Activated CD4-positive, alpha-beta T cell treated with anti-CD3 and anti-CD28 coated beads for 1 hour (primary cell): ENCODE results near the gene SAT2.
"Not testable (repeated sequence)": the region's sequence is repeated elsewhere in the genome, so short reads cannot be mapped to it uniquely, and the experiment has no call there.

Source experiments
- DNase-seq: peaks from one replicate; pipeline ENCODE4 v3.0.0-alpha.2; 2020

Gene SAT2

DNA sequence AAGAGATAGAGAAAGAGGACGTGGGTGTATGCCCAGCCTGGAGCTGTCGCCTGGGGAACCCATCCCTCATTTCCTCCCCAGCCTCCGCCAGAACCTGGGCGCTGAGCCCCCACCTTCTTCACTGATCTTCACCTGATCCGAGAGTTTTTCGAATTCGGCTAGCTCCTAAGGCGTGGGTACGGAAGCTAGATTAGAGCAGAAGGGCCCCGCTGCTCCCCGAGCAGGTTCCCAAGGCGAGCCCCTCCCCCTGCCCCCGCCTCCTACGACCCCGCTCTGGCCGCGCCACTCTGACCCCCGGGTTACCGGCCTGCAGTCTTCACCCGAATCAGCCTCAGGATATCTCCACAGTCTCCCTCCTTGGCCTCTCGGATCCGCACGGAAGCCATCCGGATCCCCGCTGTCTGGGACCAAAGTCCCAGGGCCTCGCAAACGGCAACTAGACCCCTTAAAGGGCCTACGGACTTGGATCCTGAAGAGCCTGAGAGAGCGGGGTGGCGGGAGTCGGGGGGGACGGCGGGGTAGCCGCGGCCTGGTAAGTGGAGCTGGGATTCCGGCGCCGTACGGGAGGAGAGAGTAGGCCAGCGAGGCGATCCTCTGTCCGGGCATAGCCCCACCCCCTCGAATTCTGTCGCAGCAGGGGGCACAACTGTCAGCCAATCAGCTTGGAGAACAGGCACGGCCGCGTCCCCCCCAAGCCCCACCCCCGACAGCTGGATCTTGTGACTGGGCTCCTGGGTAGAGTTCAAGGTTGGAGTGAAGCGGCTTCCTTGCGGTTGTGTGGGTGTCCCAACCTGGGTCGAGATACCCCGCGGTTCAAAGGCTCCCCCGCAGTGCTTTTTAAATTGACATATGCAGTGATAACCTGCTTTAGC is at the start of gene SAT2:
Gene SAT2, minus strand, starts transcription at position 572 of the 872 bp plus-strand sequence. Its CDS starts 186 bp downstream, at position 386.
- peak; percentile 72 for DNase-seq

- DNase-seq, result no peak
Observed at GRCh38 chr17:7676533-7676932, 48.9 kb upstream of the SAT2 start.

GRCh38 chr17:7674934-7675333 is 47.3 kb upstream of the SAT2 start:
- DNase-seq, result no peak

GRCh38 chr17:7673239-7673638 is 45.6 kb upstream of the SAT2 start:
- no peak for DNase-seq

GRCh38 chr17:7668482-7668881 is 40.9 kb upstream of the SAT2 start:
- DNase-seq, result no peak

DNA sequence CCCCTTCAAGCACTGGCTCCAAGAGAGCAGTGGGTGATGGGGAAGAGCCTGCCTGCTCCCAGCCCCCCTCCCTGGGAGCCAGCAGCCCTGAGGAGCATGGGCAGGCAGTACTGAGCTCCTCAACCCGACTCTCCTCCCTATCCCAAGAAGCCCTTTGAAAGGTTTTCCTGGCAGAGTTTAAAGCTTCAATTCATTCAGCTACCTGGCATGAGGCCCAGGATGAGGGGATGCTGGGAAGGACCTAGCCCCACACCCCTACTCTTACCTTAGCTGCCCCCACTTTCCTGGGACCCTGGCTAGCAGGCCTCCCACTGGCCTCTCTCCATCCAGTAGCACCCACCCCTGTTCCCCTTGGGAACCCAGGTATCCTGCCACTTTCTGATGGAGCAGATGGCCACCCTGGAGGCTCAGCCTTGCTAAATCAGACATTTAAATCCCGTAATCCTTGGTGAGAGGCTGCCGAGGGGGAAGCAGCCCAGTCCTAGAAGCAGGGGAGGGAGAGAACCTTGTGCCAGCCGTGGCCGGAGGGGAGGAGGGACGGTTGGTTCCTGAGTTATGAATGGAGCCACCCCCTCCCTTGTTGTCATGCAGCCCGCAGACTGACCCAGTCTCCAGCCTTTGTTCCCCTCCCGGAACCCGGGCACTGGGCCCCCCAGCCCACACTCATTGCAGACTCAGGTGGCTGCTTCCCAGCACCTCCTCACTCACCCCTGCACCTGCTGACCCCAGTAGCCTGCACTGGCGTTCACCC is 40.2 kb upstream of the SAT2 start:
- no peak for DNase-seq

DNA sequence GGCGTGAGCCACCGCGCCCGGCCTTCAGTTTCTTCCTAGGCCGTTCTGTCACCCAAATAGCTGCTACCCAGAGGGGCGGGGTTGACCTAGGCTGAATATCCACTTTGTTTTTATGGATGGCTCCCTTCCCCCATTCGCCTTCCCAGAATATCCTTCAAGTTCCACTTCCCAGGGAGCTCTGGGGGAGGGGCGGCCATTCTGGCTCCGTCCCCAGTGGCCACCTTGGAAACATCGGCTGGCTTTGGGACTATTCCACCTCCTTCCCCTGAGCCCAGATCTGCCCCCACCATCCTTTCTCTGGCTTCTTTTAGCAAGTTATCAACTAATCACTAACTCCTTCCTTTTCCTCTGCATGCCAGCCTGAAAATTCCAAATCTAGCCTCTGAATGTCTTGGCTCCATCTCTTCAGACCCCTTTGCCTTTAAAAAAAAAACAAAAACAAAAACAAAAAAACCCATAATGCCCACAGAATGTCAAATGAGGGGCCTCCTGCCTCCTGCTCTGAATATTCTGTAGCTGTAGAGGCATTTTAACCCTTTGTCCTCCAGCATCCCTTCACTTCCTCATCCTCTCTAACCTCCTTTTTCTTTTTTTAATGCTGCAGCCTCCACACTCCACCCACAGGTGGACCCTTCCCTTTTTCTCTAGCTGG is 29.5 kb upstream of the SAT2 start:
- DNase-seq, result no peak

DNA sequence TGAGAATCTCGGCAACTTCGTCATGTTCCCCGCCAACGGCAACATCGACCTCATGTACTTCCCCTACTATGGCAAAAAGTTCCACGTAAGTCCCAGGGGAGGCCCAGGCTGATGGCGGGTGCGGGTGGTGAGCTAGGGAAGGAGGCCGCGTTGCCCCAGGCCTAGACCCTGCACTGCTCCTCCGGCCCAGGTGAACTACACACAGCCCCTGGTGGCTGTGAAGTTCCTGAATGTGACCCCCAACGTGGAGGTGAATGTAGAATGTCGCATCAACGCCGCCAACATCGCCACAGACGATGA is 27.9 kb upstream of the SAT2 start:
- DNase-seq, result no peak

DNA sequence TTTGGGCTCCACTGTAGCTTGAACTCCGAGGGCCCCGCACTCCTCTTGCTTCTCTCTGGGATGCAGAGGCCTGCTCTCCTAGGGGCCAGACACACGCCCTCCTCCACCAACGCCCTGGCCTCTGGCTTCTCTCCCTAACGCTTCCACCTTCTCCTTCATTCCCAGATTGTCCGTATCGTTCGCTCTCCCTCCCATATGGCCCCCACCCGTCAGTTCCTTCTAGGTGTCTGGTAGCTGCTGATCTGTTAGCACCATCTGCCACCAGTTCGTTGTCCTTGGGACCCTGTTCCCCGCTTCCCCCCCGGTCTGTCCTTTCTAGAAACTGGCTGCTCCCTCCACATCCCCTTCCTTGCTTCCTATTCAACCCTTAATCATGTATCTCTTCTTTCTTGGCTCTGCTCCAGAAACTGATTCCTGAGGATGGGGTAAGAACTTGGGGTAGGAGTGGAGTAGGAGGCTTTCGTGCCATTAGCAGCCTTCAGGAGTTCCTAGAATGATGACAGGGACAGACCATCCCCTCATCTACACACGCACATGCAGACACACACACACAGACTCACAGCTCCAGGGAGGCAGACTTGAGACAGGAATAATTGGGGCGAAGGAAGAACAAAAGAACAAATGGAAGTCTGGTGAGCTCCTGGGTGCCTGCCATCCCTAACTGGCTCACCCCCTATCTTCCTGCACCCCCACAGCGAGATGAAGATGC is 27.4 kb upstream of the SAT2 start:
- DNase-seq, result no peak

DNA sequence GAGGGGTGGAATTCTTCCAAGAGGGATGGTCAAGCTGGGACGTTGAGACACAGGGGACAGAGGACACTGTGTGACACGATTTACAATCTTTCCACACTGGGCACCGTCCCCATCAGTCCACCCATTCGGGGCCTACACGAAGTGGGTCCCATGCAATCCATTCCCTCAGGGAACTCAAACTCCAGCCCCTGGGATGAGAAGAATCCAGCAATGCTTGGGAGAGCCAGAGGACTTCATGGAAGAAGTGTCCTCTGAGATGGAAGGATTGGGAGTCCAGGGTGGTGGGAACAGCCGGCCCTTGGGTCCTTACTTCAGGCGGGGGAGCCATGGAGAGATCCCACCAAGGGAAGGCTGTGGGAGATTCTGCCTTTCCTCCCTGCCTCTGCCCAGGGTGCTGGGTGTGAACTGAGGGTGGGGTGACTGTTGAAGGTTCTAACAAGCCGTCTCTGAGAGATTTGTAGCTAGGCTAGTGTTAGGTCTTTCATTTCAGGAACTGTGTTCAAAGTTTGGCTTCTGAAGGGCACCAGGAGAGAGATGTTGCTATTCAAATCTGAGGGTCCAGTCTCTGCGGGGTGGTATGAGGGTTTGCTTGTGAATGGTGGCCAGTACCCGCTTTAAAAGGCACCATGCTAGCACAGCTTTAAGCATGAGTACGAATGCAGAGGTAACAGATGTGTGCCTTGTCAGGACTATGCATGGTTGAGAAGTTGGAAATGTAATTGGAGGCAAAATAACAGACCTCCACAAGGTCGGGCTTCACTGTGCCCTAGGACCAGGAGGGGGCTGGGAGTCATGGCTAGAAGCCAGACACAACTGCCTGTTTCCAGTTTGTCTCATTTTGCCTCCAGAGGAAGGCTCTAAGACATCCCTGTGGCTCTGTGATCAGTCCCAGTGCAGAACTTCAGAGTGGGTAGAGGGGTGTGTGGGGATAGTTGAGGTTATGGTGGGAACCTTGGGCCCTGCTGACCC is 25.1 kb upstream of the SAT2 start:
- no peak for DNase-seq

- no peak for DNase-seq
Observed at GRCh38 chr17:7651665-7652387, 24.2 kb upstream of the SAT2 start.

GRCh38 chr17:7651097-7651664 is 23.6 kb upstream of the SAT2 start:
- no peak for DNase-seq

DNA sequence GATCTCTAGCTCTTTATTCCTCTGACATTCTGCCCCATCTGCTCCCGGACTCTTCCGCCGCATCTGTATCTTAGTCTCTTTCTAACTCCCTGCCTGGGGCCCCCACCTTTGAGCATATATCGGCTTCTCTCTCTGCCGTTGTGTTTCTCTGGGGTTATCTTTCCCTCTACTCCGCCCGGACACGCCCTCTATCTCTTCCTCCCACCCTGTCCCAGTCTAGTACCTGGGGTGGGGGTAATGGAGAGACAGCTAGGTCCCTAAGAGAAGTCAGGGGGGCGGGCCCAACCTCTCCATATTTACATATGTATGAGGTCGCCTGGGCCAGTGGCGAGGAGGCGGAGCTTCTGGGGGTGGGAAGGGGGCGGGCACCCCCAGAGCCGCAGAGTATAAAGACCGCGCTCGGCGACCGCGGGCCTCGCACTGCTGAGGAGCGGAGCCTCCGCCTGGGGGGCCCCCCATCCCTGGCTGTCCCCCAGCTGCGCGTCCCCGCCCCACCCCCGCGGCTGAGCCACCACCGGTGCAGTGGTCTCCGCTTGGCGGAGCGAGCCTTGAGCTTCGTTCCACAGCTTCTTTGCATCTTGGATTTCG is 23.0 kb upstream of the SAT2 start, which contains the start of gene ATP1B2:
Gene ATP1B2, plus strand, starts transcription at position 418 of the 588 bp plus-strand sequence. CDS start 593 bp downstream, outside the sequence.
- peak; percentile 60 for DNase-seq

GRCh38 chr17:7647018-7647417 is 19.4 kb upstream of the SAT2 start:
- no peak for DNase-seq

DNA sequence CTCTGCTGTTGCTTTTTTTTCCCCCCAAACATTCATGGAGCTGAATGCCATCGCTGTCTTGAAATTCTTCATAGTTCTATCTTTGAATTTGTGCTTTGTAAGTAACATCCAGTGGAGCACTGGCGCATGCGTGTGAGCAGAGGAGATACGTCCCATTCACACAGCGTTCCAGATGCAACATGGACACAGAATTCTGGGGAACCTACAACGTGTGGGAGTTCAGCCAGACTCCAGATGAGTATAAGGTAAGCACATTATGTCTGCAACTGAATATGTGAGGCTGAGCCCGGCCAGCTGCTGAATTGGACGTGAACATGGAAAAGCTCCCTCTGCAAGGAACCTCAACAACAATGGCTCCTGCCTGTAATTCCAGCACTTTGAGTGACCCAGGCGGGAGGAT is 18.8 kb upstream of the SAT2 start:
- DNase-seq, result no peak

GRCh38 chr17:7644775-7645174 is 17.2 kb upstream of the SAT2 start:
- DNase-seq, result no peak

- DNase-seq, result not testable (repeated sequence)
Observed at GRCh38 chr17:7641635-7642034, 14.0 kb upstream of the SAT2 start.

DNA sequence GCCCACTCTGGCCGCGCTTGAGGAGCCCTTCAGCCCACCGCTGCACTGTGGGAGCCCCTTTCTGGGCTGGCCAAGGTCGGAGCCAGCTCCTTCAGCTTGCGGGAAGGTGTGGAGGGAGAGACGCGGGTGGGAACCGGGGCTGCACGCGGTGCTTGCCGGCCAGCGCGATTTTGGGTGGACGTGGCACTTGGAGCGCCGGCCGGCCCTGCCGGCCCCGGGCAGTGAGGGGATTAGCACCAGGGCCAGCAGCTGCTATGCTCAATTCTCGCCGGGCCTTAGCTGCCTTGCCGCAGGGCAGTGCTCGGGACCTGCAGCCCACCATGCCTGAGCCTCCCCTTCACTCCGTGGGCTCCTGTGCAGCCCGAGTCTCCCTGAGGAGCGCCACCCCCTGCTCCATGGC is 13.2 kb upstream of the SAT2 start:
- no peak for DNase-seq

GRCh38 chr17:7636163-7636562 is 8.5 kb upstream of the SAT2 start:
- DNase-seq, result no peak

- no peak for DNase-seq
Observed at GRCh38 chr17:7634384-7634783, 6.8 kb upstream of the SAT2 start.
